Left ventricle myocardium superior (tissue), 1 donor: Measurements from ENCODE around the gene EML4. TPM values are rescaled to one million over a fixed set of nuclear protein-coding genes. Genes with fewer than 3 reads are reported as not detected.
A peak's percentile ranks its signal among the peaks of the same experiment; 100 is the strongest.

Experiments
- ATAC-seq: fragments of 200-7000 bp; cut with Tn5 transposase; one replicate; pipeline ENCODE4 v1.9.1; 2020; ENCODE audit warnings: mild to moderate bottlenecking, moderate library complexity
- DNase-seq: peaks from one replicate; pipeline ENCODE4 v3.0.0-alpha.2; 2020
- intact Hi-C: fragments of 100-400 bp; cut with micrococcal nuclease; formaldehyde crosslinking; loops from one replicate; pipeline ENCODE4 v1.11.0; 2022
- total RNA-seq: library from RNA; stranded (reverse); fragmentation: NEBNext Ultra II Directional; extraction: Animal tissue kit (Norgen Biotek cat#: 25700); gene quantifications from one replicate; pipeline ENCODE4 v1.2.1, GENCODE V29; 2021
- donor health status: DM: no; HTN: yes; CAD: no; lungs with severe emphysema.

The EML4 gene
- total RNA-seq, 1 donor from 2014 or later = 4.7 TPM

- ATAC-seq (no peak), DNase-seq (no peak)
- intact Hi-C loops = no loop called here
These were observed 182.7 kb downstream of the EML4 start for GRCh38 chr2:42351864-42352263.

- peak; percentile 17 for ATAC-seq
- intact Hi-C loops = no loop called here
- DNase-seq = no peak
These were observed 184.8 kb downstream of the EML4 start for GRCh38 chr2:42353792-42354429.

GRCh38 chr2:42359304-42359964, 190.3 kb downstream of the EML4 start:
- intact Hi-C loops = no loop called here
- ATAC-seq (no peak), DNase-seq (no peak)

GRCh38 chr2:42359965-42360483, 190.9 kb downstream of the EML4 start:
- DNase-seq = no peak
- intact Hi-C loops = no loop called here
- no peak for ATAC-seq

- intact Hi-C loops = no loop called here
- DNase-seq (no peak), ATAC-seq (peak; percentile 1)
These were observed 191.3 kb downstream of the EML4 start for GRCh38 chr2:42360493-42360889.

- intact Hi-C loops = no loop called here
- peak; percentile 97 for DNase-seq
- ATAC-seq = peak; percentile 99
These were observed 192.0 kb downstream of the EML4 start, which contains the start of gene COX7A2L for GRCh38 chr2:42360890-42361727. TSS of gene COX7A2L (minus strand) at chr2:42361217. CDS start at chr2:42361161, 56 bp downstream.

- ATAC-seq (no peak), DNase-seq (no peak)
- intact Hi-C loops = no loop called here
These were observed 192.7 kb downstream of the EML4 start for GRCh38 chr2:42361728-42362283.

- intact Hi-C loops = no loop called here
- DNase-seq (no peak), ATAC-seq (no peak)
These were observed 194.3 kb downstream of the EML4 start for GRCh38 chr2:42363413-42363812.

- ATAC-seq (no peak), DNase-seq (no peak)
- intact Hi-C loops = no loop called here
These were observed 195.5 kb downstream of the EML4 start for GRCh38 chr2:42364658-42365057.

- intact Hi-C loops = no loop called here
- DNase-seq (no peak), ATAC-seq (no peak)
These were observed 197.3 kb downstream of the EML4 start for GRCh38 chr2:42366411-42366810.

- intact Hi-C loops = no loop called here
- DNase-seq (no peak), ATAC-seq (no peak)
These were observed 198.7 kb downstream of the EML4 start for GRCh38 chr2:42367835-42368234.

GRCh38 chr2:42368817-42369531, 199.8 kb downstream of the EML4 start:
- DNase-seq (no peak), ATAC-seq (peak; percentile 70)
- intact Hi-C loops = no loop called here

- intact Hi-C loops = no loop called here
These were observed 200.5 kb downstream of the EML4 start for GRCh38 chr2:42369532-42370229.

GRCh38 chr2:42371611-42372473, 202.7 kb downstream of the EML4 start:
- intact Hi-C loops = no loop called here
- no peak for ATAC-seq

More at GRCh38 chr2:42369532-42370229, 200.5 kb downstream of the EML4 start:
- no peak for DNase-seq
- ATAC-seq = no peak

GRCh38 chr2:42372474-42373200, 203.5 kb downstream of the EML4 start:
- no peak for ATAC-seq
- intact Hi-C loops = no loop called here
- DNase-seq = no peak

More at GRCh38 chr2:42371611-42372473, 202.7 kb downstream of the EML4 start:
- no peak for DNase-seq

GRCh38 chr2:42376758-42377157, 207.6 kb downstream of the EML4 start:
- intact Hi-C loops = no loop called here
- DNase-seq (no peak), ATAC-seq (no peak)

GRCh38 chr2:42378415-42378814, 209.3 kb downstream of the EML4 start:
- no peak for ATAC-seq
- DNase-seq = no peak
- intact Hi-C loops = no loop called here
